SHP77 treated with DMSO at 0.1 percent for 48 hours (cell line): ENCODE results near the gene HMGCS2.

Source experiments
- DNase-seq: peaks from one replicate; lab custom pipeline; 2025; lab: John Stamatoyannopoulos, UW

HMGCS2 gene

GRCh38 chr1:119768778-119769177 lies at the start of gene HMGCS2:
HMGCS2 (minus strand) TSS chr1:119768905; CDS start chr1:119768844, 61 bp downstream.
- no peak for DNase-seq

GRCh38 chr1:119818181-119818580 lies 49.5 kb upstream of the HMGCS2 start:
- DNase-seq: no peak

GRCh38 chr1:119816407-119816806 lies 47.7 kb upstream of the HMGCS2 start:
- DNase-seq: no peak

GRCh38 chr1:119815928-119816327 lies 47.2 kb upstream of the HMGCS2 start:
- DNase-seq: no peak

GRCh38 chr1:119815361-119815760 lies 46.7 kb upstream of the HMGCS2 start:
- DNase-seq: no peak

GRCh38 chr1:119814288-119814687 lies 45.6 kb upstream of the HMGCS2 start:
- DNase-seq: no peak

- DNase-seq: no peak
Measured at GRCh38 chr1:119811985-119812557, 43.4 kb upstream of the HMGCS2 start.

- no peak for DNase-seq
Measured at GRCh38 chr1:119811387-119811786, 42.7 kb upstream of the HMGCS2 start, which contains the start of gene REG4. REG4 (minus strand) TSS chr1:119811460; CDS start chr1:119808769, 2,691 bp downstream.

- DNase-seq: peak; percentile 69
Measured at GRCh38 chr1:119808972-119809550, 40.4 kb upstream of the HMGCS2 start.

GRCh38 chr1:119808491-119808890 lies 39.8 kb upstream of the HMGCS2 start:
- DNase-seq: no peak

- no peak for DNase-seq
Measured at GRCh38 chr1:119806489-119806888, 37.8 kb upstream of the HMGCS2 start.

- DNase-seq: no peak
Measured at GRCh38 chr1:119805746-119806145, 37.0 kb upstream of the HMGCS2 start.

- no peak for DNase-seq
Measured at GRCh38 chr1:119805247-119805646, 36.5 kb upstream of the HMGCS2 start.

- no peak for DNase-seq
Measured at GRCh38 chr1:119799599-119800177, 31.0 kb upstream of the HMGCS2 start.

GRCh38 chr1:119799003-119799402 lies 30.3 kb upstream of the HMGCS2 start:
- no peak for DNase-seq

GRCh38 chr1:119797606-119798005 lies 28.9 kb upstream of the HMGCS2 start:
- no peak for DNase-seq

GRCh38 chr1:119797162-119797561 lies 28.5 kb upstream of the HMGCS2 start:
- DNase-seq: no peak

- no peak for DNase-seq
Measured at GRCh38 chr1:119795261-119796200, 26.8 kb upstream of the HMGCS2 start.

GRCh38 chr1:119794876-119795240 lies 26.2 kb upstream of the HMGCS2 start:
- no peak for DNase-seq

GRCh38 chr1:119794230-119794875 lies 25.6 kb upstream of the HMGCS2 start:
- DNase-seq: no peak

- DNase-seq: no peak
Measured at GRCh38 chr1:119791377-119791776, 22.7 kb upstream of the HMGCS2 start.
